Right lobe of liver (tissue), 4 donors: ENCODE results near the gene PNPLA1.

Source experiments
- POLR2A ChIP-seq: fragments of 450-650 bp; IDR thresholded peaks from one replicate; pipeline ENCODE4 v1.6.1; 2017; ENCODE audit warnings: antibody characterized with exemption, mild to moderate bottlenecking
- TF ChIP-seq, protein P1 (sequence below), 4 donors: fragments of 200-600 bp in 3 of 4; fragments of 450-650 bp in 1 of 4; IDR thresholded peaks; one replicate each; pipeline versions ENCODE4 v1.5.1 to v1.8.0; 2016 to 2022; ENCODE audit warnings: antibody characterized with exemption in 4 of 4, mild to moderate bottlenecking in 2 of 4
- donor health status: DM: no; HTN: no; CAD: no.
- donor health status: DM: no; HTN: no; CAD: no.
- donor health status: DM: no; HTN: yes; CAD: no.

DNA sequence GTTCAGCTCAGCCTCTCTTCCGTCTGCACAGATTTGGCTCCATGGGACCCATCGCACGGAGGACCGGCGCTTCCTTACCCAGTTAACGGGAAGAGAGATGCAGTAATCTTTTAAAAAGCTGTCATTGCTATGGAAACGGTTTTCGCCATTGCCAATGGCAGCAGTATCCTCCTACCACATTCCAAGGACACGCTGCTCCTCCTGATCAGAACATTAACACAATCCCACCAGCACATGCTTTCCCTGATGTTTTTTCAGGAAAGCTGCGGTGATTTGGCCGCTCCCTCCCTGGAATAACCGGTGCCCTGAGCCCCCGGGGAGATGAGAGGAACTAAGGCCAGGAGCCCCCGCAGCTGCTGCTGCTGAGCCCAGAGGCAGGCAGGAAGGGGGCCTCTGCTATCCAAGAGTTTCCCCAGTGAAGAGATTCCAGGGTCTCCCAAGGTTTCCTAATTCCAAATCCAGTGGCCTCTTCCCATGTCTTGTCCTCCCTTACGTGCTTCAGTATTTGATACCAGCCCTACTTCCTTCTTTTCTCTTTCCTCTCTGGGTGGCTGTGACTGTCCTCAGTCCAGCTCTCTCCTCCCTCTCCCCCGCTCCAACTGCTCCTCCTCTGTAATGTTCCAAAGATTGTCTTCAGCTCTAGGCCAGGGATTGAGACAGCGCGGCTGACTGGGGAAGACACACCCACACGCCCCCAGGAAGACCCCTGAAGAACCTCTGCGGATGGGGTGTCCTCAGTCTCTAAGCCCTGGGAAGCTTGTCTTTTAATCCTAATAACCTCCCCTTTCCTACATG, 64.3 kb downstream of the PNPLA1 start:
- no peak for TF ChIP-seq POLR2A
- TF ChIP-seq, protein P1, sequence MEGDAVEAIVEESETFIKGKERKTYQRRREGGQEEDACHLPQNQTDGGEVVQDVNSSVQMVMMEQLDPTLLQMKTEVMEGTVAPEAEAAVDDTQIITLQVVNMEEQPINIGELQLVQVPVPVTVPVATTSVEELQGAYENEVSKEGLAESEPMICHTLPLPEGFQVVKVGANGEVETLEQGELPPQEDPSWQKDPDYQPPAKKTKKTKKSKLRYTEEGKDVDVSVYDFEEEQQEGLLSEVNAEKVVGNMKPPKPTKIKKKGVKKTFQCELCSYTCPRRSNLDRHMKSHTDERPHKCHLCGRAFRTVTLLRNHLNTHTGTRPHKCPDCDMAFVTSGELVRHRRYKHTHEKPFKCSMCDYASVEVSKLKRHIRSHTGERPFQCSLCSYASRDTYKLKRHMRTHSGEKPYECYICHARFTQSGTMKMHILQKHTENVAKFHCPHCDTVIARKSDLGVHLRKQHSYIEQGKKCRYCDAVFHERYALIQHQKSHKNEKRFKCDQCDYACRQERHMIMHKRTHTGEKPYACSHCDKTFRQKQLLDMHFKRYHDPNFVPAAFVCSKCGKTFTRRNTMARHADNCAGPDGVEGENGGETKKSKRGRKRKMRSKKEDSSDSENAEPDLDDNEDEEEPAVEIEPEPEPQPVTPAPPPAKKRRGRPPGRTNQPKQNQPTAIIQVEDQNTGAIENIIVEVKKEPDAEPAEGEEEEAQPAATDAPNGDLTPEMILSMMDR (IDR thresholded peaks at IDR 0.05), result no peak
